Neuron (in vitro differentiated cells): ENCODE measurements around the gene STEAP2.

Source experiments
- H2AFZ ChIP-seq: one replicate; pipeline ENCODE4 v1.6.1; 2013; ENCODE audit warnings: low read depth, mild to moderate bottlenecking, inconsistent platforms, low read length, moderate library complexity
- H3K27me3 ChIP-seq: one replicate; pipeline ENCODE4 v1.6.1; 2013; ENCODE audit warnings: low read length; ENCODE audit not compliant: insufficient read depth
- H3K36me3 ChIP-seq: one replicate; pipeline ENCODE4 v1.6.1; 2013; ENCODE audit warnings: low read length; ENCODE audit not compliant: insufficient read depth
- H3K4me1 ChIP-seq: one replicate; pipeline ENCODE4 v1.6.1; 2013; ENCODE audit warnings: low read length; ENCODE audit not compliant: insufficient read depth
- H3K4me3 ChIP-seq: 2 replicates; pipeline ENCODE4 v1.5.1; 2013; ENCODE audit warnings: mild to moderate bottlenecking, low read length, moderate library complexity
- H3K9me3 ChIP-seq: one replicate; pipeline ENCODE4 v1.6.1; 2013; ENCODE audit warnings: low read length

Gene STEAP2

DNA sequence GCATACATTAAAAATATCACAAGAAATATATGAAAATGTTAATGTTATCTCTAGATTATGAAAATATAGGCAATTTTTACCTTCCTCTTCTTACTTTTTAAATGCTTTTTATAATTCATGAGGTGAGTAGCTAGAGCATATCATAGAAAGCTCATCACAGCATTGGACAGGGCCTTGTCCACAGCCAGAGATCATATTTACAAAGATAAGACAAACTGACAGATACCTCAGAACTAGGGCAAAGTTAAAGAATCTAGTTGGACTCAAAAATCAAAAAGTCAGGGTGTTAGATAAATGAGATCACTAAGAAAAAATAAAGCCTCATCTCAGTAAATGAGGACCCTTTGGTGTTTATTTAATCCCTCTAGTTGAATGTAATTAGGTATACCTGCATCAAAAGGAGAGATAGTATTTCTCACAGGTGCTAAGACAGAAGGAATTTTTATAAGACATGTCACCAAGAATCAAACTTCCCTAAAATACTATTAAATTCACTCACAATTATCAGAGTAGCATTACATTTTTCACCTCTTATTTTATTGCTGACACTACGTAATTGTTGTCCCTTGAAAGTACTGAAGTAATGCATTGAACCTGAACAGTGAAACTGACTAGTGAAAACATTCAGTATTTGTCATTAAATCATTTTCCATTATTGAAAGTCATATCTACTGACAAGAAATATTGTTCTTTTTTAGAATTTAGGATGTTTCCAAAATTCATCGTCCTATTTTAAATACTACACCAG lies 59.1 kb downstream of the STEAP2 start:
- Histone ChIP-seq H3K9me3 (no peaks in the 10 kb centered on the region), H2AFZ (no peak overlapping the region), H3K27me3 (no peaks in the 10 kb centered on the region), H3K4me3 (no peak overlapping the region), H3K4me1 (no peaks in the 10 kb centered on the region), H3K36me3 (no peaks in the 10 kb centered on the region)

DNA sequence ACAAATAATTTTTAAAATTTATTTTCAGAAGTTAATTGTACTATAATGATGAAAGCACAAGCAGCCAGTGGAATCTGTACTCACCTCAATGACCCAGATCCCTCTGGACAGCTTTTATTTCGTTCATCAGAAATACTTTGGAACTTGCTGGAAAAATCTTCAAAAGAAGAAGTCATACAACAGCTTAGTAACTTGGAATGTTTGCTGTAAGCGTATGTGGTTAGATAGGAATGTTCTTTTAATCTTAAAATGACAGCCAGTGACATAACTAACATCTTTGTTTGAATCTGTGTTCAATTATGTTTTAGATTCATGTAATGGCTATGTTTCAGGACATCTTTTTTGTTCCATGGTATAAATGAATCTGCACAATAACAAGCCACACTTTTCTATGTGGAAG lies 60.2 kb downstream of the STEAP2 start:
- H3K4me3 ChIP-seq: no peak overlapping the region
- no peaks in the 10 kb centered on the region for H3K36me3 ChIP-seq
- no peak overlapping the region for H2AFZ ChIP-seq
- no peaks in the 10 kb centered on the region for H3K27me3 ChIP-seq
- no peaks in the 10 kb centered on the region for H3K9me3 ChIP-seq
- H3K4me1 ChIP-seq: no peaks in the 10 kb centered on the region

DNA sequence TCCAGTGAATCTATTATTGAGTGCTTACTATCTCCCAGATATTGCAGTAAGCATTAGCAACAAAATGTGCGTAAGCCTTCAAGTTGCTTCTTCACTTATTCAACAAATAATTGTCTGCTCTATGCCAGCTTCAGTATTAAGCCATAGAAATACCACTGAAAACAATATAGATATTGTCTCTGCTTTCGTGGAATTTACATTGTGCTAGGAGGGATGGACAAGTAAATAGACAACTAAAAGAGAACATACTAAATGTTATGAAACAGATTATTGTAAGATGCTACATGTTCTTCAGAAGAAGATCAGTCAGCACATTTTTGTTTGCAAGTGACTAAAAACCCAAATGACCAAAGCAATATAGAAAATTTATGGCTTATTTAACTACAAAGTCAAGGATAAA lies 60.7 kb downstream of the STEAP2 start:
- H3K9me3 ChIP-seq: no peaks in the 10 kb centered on the region
- H2AFZ ChIP-seq: no peak overlapping the region
- no peaks in the 10 kb centered on the region for H3K36me3 ChIP-seq
- H3K4me3 ChIP-seq: no peak overlapping the region
- H3K27me3 ChIP-seq: no peaks in the 10 kb centered on the region
- no peaks in the 10 kb centered on the region for H3K4me1 ChIP-seq

DNA sequence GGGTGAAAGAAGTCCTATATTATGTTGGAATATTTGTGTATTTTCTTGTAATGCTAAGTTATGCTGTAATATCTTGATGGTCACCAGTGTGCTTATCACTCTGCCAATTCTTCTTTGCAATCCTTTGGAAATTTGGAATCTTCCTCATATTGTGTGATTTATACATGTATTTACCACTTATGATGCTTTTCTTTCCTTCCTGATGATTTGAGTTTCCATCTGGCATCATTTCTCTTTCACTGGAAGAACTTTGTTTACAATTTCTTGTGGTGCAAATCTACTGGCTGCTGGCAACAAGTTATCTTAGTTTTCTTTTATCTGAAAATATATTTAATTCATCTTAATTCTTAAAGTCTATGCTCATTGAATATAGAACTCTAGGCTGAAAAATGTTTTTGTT lies 62.6 kb downstream of the STEAP2 start:
- H3K27me3 ChIP-seq: no peaks in the 10 kb centered on the region
- no peak overlapping the region for H3K4me3 ChIP-seq
- H3K4me1 ChIP-seq: no peaks in the 10 kb centered on the region
- no peaks in the 10 kb centered on the region for H3K36me3 ChIP-seq
- no peaks in the 10 kb centered on the region for H3K9me3 ChIP-seq
- H2AFZ ChIP-seq: no peak overlapping the region

DNA sequence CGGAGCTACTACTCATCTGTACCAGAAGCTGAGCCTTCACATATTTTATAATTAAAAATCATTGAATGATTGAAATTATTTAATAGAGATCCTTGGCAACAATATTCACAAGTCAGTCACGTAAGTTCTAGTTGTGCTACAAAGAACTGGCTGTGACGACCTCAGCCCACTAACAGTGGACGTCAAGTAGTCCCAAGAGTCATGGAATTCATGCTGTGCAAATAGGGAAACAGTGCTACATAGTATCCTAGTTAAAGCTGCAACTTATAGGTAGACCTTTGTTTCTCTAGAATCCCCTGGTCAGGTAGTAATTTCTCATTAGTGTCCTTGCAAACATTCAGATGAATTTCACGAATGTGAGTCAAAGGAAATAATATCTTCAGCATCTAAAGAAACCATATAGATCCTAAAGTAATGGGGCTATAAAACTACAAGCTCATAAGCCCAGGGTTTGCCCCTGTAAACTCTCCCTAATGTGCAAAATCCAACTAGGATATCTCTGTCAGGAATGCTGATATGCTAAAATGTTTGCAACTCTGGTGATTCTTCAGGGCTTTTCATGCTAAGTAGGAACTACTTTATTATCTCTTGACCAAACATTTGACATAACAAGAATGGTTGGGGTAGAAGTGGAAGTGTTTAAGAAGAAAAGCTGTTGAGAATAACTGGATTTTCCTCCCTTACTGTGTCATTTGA lies 64.6 kb downstream of the STEAP2 start:
- no peaks in the 10 kb centered on the region for H3K27me3 ChIP-seq
- H3K9me3 ChIP-seq: no peaks in the 10 kb centered on the region
- no peaks in the 10 kb centered on the region for H3K4me1 ChIP-seq
- H3K4me3 ChIP-seq: no peak overlapping the region
- H3K36me3 ChIP-seq: no peaks in the 10 kb centered on the region
- H2AFZ ChIP-seq: no peak overlapping the region
